Neural progenitor cell (in vitro differentiated cells): ENCODE results near the gene RNF126. TPM values are rescaled to one million over a fixed set of nuclear protein-coding genes. Genes with fewer than 3 reads are reported as not detected.

Source experiments
- DNase-seq: peaks from one replicate; pipeline ENCODE4 v3.0.0-alpha.2; 2016; ENCODE audit warnings: low spot score
- H2AFZ ChIP-seq: fragments of 200-600 bp; sonication (generic); replicated peaks from 2 replicates; pipeline ENCODE4 v1.6.1; 2016; ENCODE audit warnings: antibody characterized with exemption
- H3F3A ChIP-seq: fragments of 200-600 bp; sonication (generic); 2 replicates; pipeline ENCODE4 v1.6.1; 2016; ENCODE audit warnings: antibody characterized with exemption, low read depth
- H3K27ac ChIP-seq: fragments of 200-600 bp; sonication (generic); 2 replicates; pipeline ENCODE4 v1.5.1; 2016; ENCODE audit warnings: mild to moderate bottlenecking
- H3K27me3 ChIP-seq: fragments of 200-600 bp; sonication (generic); 2 replicates; pipeline ENCODE4 v1.6.1; 2016; ENCODE audit warnings: mild to moderate bottlenecking, moderate library complexity
- H3K36me3 ChIP-seq: fragments of 200-600 bp; sonication (generic); 2 replicates; pipeline ENCODE4 v1.5.1; 2016
- H3K4me1 ChIP-seq: fragments of 200-600 bp; sonication (generic); 2 replicates; pipeline ENCODE4 v1.6.1; 2016; ENCODE audit warnings: mixed run types
- H3K4me2 ChIP-seq: fragments of 200-600 bp; sonication (generic); 2 replicates; pipeline ENCODE4 v1.6.1; 2016
- H3K4me3 ChIP-seq: fragments of 200-600 bp; sonication (generic); 2 replicates; pipeline ENCODE4 v1.5.1; 2016
- H3K79me2 ChIP-seq: fragments of 200-600 bp; sonication (generic); 2 replicates; pipeline ENCODE4 v1.6.1; 2016; ENCODE audit warnings: low read depth
- H3K9ac ChIP-seq: fragments of 200-600 bp; sonication (generic); 2 replicates; pipeline ENCODE4 v1.6.1; 2016
- H3K9me3 ChIP-seq: fragments of 200-600 bp; sonication (generic); 2 replicates; pipeline ENCODE4 v1.5.1; 2016; ENCODE audit warnings: low read depth
- H4K20me1 ChIP-seq: fragments of 200-600 bp; sonication (generic); 2 replicates; pipeline ENCODE4 v1.6.1; 2016; ENCODE audit warnings: low read depth
- H3K27ac Mint-ChIP-seq: 3 replicates; pipeline ENCODE4 v1.8.0; 2021; ENCODE audit warnings: mixed read lengths
- H3K27me3 Mint-ChIP-seq: 2 replicates; pipeline ENCODE4 v1.8.0; 2022; ENCODE audit warnings: low read depth, mild to moderate bottlenecking, inconsistent platforms, moderate library complexity, mixed read lengths; ENCODE audit not compliant: insufficient read depth
- H3K36me3 Mint-ChIP-seq: 3 replicates; pipeline ENCODE4 v1.8.0; 2021; ENCODE audit warnings: mixed read lengths
- H3K4me1 Mint-ChIP-seq: 3 replicates; pipeline ENCODE4 v1.8.0; 2021; ENCODE audit warnings: mixed read lengths
- H3K4me3 Mint-ChIP-seq: 3 replicates; pipeline ENCODE4 v1.8.0; 2021; ENCODE audit warnings: mild to moderate bottlenecking, moderate library complexity, mixed read lengths
- H3K9me3 Mint-ChIP-seq: 3 replicates; pipeline ENCODE4 v1.8.0; 2020; ENCODE audit warnings: mixed read lengths
- EZH2 ChIP-seq: fragments of 200-600 bp; sonication (generic); IDR thresholded peaks from 2 replicates; pipeline ENCODE4 v1.6.1; 2017; ENCODE audit warnings: antibody characterized with exemption, mild to moderate bottlenecking, moderate library complexity
- EZH2phosphoT487 ChIP-seq: fragments of 200-600 bp; sonication (generic); IDR thresholded peaks from 2 replicates; pipeline ENCODE4 v1.6.1; 2017; ENCODE audit warnings: antibody characterized with exemption
- total RNA-seq: library from RNA; depleted of rRNA; stranded (reverse); fragments of >200 nt; gene quantifications from 2 replicates; pipeline ENCODE4 v1.2.3, GENCODE V29; 2015; ENCODE audit warnings: low replicate concordance
- TF ChIP-seq, protein P1 (sequence below): fragments of 200-600 bp; sonication (generic); IDR thresholded peaks from 2 replicates; pipeline ENCODE4 v1.5.1; 2017; ENCODE audit warnings: antibody characterized with exemption, mild to moderate bottlenecking

Gene RNF126
- total RNA-seq, 1 donor from 2014 or later = 9.7 TPM

DNA sequence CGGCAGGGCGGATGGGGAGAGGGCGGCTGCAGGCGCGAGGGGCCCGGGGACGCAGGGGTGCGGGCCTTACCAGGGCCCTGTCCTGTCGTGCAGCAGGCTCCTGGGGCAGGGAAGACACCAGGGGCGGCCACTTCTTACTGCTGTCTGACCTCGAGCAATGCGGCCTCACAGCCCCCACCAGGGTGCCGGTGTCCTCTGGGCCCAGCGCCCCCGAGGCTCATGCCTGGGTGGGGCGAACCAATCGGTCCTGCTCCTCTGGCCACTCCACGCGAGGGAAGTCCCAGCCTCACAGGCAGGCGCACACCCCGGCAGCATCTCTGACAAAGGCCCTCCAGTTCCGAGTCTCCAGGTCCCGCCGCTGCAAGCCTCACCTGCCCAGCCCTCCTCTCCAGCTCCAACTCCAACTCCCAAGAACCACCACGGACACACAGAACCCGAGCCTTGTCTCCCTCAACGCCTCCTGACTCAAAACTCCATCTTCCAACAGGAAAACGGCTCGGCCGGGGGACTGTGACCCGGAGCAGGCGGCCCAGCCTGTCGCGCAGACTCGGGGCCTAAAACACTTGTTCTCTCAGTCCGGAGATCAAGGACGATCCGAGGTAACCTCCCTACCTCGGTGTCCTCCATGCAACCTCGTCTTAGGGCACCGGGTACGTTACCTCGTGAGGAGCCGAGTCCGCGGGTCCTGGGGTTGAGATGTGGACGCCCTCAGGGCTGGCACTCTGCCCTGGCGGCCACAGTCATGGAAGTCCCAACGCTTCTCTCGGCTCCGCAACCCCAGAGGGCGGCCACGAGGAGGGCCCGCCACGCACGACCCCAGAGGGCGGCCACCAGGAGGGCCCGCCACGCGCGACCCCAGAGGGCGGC, 16.9 kb downstream of the RNF126 start:
- Histone ChIP-seq H3K79me2 (no peaks in the 10 kb centered on the region), H3K9ac (no peak overlapping the region), H3K27ac (no peak overlapping the region), H2AFZ (no peak overlapping the region), H3K9me3 (no peaks in the 10 kb centered on the region), H4K20me1 (peaks cover 14% of the 10 kb centered on the region), H3K4me2 (no peak overlapping the region), H3K36me3 (no peaks in the 10 kb centered on the region), H3K4me3 (no peak overlapping the region), H3K4me1 (no peaks in the 10 kb centered on the region), H3K27me3 (no peaks in the 10 kb centered on the region), H3F3A (no peaks in the 10 kb centered on the region)
- Mint-ChIP-seq H3K27ac (no peak overlapping the region), H3K4me1 (no peaks in the 10 kb centered on the region), H3K27me3 (peaks cover 4% of the 10 kb centered on the region), H3K9me3 (no peaks in the 10 kb centered on the region), H3K36me3 (peaks cover 5% of the 10 kb centered on the region), H3K4me3 (no peak overlapping the region)
- no peak for DNase-seq
- TF ChIP-seq EZH2 = no peak
- TF ChIP-seq, protein P1, sequence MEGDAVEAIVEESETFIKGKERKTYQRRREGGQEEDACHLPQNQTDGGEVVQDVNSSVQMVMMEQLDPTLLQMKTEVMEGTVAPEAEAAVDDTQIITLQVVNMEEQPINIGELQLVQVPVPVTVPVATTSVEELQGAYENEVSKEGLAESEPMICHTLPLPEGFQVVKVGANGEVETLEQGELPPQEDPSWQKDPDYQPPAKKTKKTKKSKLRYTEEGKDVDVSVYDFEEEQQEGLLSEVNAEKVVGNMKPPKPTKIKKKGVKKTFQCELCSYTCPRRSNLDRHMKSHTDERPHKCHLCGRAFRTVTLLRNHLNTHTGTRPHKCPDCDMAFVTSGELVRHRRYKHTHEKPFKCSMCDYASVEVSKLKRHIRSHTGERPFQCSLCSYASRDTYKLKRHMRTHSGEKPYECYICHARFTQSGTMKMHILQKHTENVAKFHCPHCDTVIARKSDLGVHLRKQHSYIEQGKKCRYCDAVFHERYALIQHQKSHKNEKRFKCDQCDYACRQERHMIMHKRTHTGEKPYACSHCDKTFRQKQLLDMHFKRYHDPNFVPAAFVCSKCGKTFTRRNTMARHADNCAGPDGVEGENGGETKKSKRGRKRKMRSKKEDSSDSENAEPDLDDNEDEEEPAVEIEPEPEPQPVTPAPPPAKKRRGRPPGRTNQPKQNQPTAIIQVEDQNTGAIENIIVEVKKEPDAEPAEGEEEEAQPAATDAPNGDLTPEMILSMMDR = no peak
- TF ChIP-seq EZH2phosphoT487 = no peak

DNA sequence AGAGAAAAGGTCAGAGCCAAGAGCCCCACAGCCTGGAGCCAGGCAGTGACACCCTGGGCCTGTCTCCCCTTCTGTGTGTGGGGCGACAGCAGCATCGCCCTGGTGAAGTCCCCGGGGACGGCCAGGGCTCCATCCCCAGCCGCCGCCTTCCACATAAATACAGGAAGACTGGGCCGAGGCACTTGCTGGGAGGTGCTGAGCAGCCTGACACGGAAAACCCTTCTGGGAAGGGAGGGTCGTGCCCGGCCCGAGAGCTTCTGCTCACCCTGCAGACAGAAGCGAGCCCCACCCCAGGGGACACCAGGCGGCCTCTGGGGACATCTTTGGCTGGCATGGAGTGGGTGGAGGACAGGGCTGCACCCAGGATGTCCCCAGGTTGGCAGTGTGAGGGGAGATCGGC, 18.2 kb downstream of the RNF126 start:
- no peak overlapping the region for H3K27ac Mint-ChIP-seq
- no peak overlapping the region for H3K4me3 Mint-ChIP-seq
- no peaks in the 10 kb centered on the region for H3K9me3 Mint-ChIP-seq
- H4K20me1 ChIP-seq = peaks cover 21% of the 10 kb centered on the region
- TF ChIP-seq, protein P1 = no peak
- no peak for TF ChIP-seq EZH2
- no peak overlapping the region for H3K4me3 ChIP-seq
- H3K36me3 Mint-ChIP-seq = peaks cover 3% of the 10 kb centered on the region
- no peak overlapping the region for H2AFZ ChIP-seq
- no peaks in the 10 kb centered on the region for H3K9me3 ChIP-seq
- H3K27me3 Mint-ChIP-seq = peaks cover 4% of the 10 kb centered on the region
- H3K79me2 ChIP-seq = no peaks in the 10 kb centered on the region
- peaks cover 11% of the 10 kb centered on the region for H3F3A ChIP-seq
- no peak for DNase-seq
- no peak overlapping the region for H3K4me2 ChIP-seq
- no peaks in the 10 kb centered on the region for H3K36me3 ChIP-seq
- H3K9ac ChIP-seq = no peak overlapping the region
- no peak overlapping the region for H3K27ac ChIP-seq
- no peaks in the 10 kb centered on the region for H3K4me1 Mint-ChIP-seq
- peaks cover 7% of the 10 kb centered on the region for H3K27me3 ChIP-seq
- no peaks in the 10 kb centered on the region for H3K4me1 ChIP-seq

- H3K36me3 ChIP-seq = no peaks in the 10 kb centered on the region
- H3K27me3 ChIP-seq = peaks cover 10% of the 10 kb centered on the region
- no peaks in the 10 kb centered on the region for H3K4me1 ChIP-seq
- Mint-ChIP-seq H3K27me3 (peaks cover 5% of the 10 kb centered on the region), H3K4me3 (peak overlapping the region; percentile 53), H3K36me3 (peaks cover 3% of the 10 kb centered on the region), H3K27ac (no peak overlapping the region), H3K4me1 (peaks cover under 1% of the 10 kb centered on the region), H3K9me3 (no peaks in the 10 kb centered on the region)
- no peak overlapping the region for H2AFZ ChIP-seq
- no peak overlapping the region for H3K27ac ChIP-seq
- DNase-seq = no peak
- TF ChIP-seq, protein P1 = no peak
- no peak for TF ChIP-seq EZH2
- TF ChIP-seq EZH2phosphoT487 = no peak
- H3F3A ChIP-seq = peaks cover 11% of the 10 kb centered on the region
- no peak overlapping the region for H3K4me3 ChIP-seq
- H3K4me2 ChIP-seq = no peak overlapping the region
- H3K9ac ChIP-seq = no peak overlapping the region
- H4K20me1 ChIP-seq = peaks cover 21% of the 10 kb centered on the region
- H3K79me2 ChIP-seq = no peaks in the 10 kb centered on the region
- no peaks in the 10 kb centered on the region for H3K9me3 ChIP-seq
These were observed 18.7 kb downstream of the RNF126 start for GRCh38 chr19:644363-644762.
